ENCODE results near the gene B3GNT5.

Gene B3GNT5

GRCh38 chr3:183298701-183299153 is 45.7 kb downstream of the B3GNT5 start:
- DNase-seq = no peak

GRCh38 chr3:183299976-183300375 is 46.9 kb downstream of the B3GNT5 start:
- DNase-seq = no peak

GRCh38 chr3:183300996-183301562 is 48.0 kb downstream of the B3GNT5 start:
- no peak for DNase-seq

GRCh38 chr3:183301937-183302580 is 49.0 kb downstream of the B3GNT5 start:
- DNase-seq = no peak

- DNase-seq = no peak
Measured at GRCh38 chr3:183303690-183304089, 50.6 kb downstream of the B3GNT5 start.

- DNase-seq = peak; percentile 66
Measured at GRCh38 chr3:183306798-183307671, 54.0 kb downstream of the B3GNT5 start.

GRCh38 chr3:183307749-183308148 is 54.7 kb downstream of the B3GNT5 start:
- no peak for DNase-seq

GRCh38 chr3:183308751-183309150 is 55.7 kb downstream of the B3GNT5 start:
- no peak for DNase-seq

GRCh38 chr3:183309276-183309675 is 56.2 kb downstream of the B3GNT5 start:
- DNase-seq = no peak

GRCh38 chr3:183310936-183311335 is 57.9 kb downstream of the B3GNT5 start:
- no peak for DNase-seq

- DNase-seq = no peak
Measured at GRCh38 chr3:183312433-183312832, 59.4 kb downstream of the B3GNT5 start.

- no peak for DNase-seq
Measured at GRCh38 chr3:183313351-183313750, 60.3 kb downstream of the B3GNT5 start.

- no peak for DNase-seq
Measured at GRCh38 chr3:183313764-183314163, 60.7 kb downstream of the B3GNT5 start.

- DNase-seq = no peak
Measured at GRCh38 chr3:183315739-183316138, 62.7 kb downstream of the B3GNT5 start.

GRCh38 chr3:183317271-183317670 is 64.2 kb downstream of the B3GNT5 start:
- no peak for DNase-seq

- no peak for DNase-seq
Measured at GRCh38 chr3:183317886-183318865, 65.1 kb downstream of the B3GNT5 start.

GRCh38 chr3:183318877-183319276 is 65.8 kb downstream of the B3GNT5 start:
- DNase-seq = no peak

- no peak for DNase-seq
Measured at GRCh38 chr3:183319371-183319770, 66.3 kb downstream of the B3GNT5 start.
